Neuronal stem cell (in vitro differentiated cells): ENCODE data around the gene SSU72.

Experiments
- DNase-seq: peaks from one replicate; pipeline ENCODE4 v3.0.0-alpha.2; 2013; ENCODE audit warnings: low spot score
- H2AFZ ChIP-seq: one replicate; pipeline ENCODE4 v1.6.1; 2013; ENCODE audit warnings: mild to moderate bottlenecking, low read length, inconsistent platforms
- H2AK5ac ChIP-seq: 2 replicates; pipeline ENCODE4 v1.6.1; 2013; ENCODE audit warnings: low read depth, mild to moderate bottlenecking, inconsistent platforms, low read length, moderate library complexity, mixed read lengths
- H2BK120ac ChIP-seq: 2 replicates; pipeline ENCODE4 v1.6.1; 2013; ENCODE audit warnings: low read depth, mild to moderate bottlenecking, inconsistent platforms, low read length, moderate library complexity, mixed read lengths
- H2BK12ac ChIP-seq: one replicate; pipeline ENCODE4 v1.6.1; 2013; ENCODE audit warnings: low read length, inconsistent platforms
- H2BK15ac ChIP-seq: 2 replicates; pipeline ENCODE4 v1.6.1; 2013; ENCODE audit warnings: mild to moderate bottlenecking, low read length, inconsistent platforms, mixed read lengths
- H2BK5ac ChIP-seq: one replicate; pipeline ENCODE4 v1.6.1; 2013; ENCODE audit warnings: inconsistent platforms, mild to moderate bottlenecking, low read length, moderate library complexity
- H3K14ac ChIP-seq: one replicate; pipeline ENCODE4 v1.6.1; 2013; ENCODE audit warnings: low read length, inconsistent platforms
- H3K18ac ChIP-seq: 2 replicates; pipeline ENCODE4 v1.6.1; 2013; ENCODE audit warnings: low read length, inconsistent platforms
- H3K23ac ChIP-seq: 2 replicates; pipeline ENCODE4 v1.6.1; 2013; ENCODE audit warnings: low read depth, mild to moderate bottlenecking, mixed read lengths, low read length, inconsistent platforms; ENCODE audit not compliant: poor library complexity
- H3K27ac ChIP-seq: replicated peaks from 3 replicates; pipeline ENCODE4 v1.5.1; 2013; ENCODE audit warnings: low read length, inconsistent platforms
- H3K27me3 ChIP-seq, 3 experiments: 2 replicates each; pipeline ENCODE4 v1.6.1; 2013; ENCODE audit warnings: low read length in 3 of 3, mild to moderate bottlenecking in 2 of 3, inconsistent platforms in 1 of 3, low read depth in 1 of 3, mixed read lengths in 1 of 3, moderate library complexity in 1 of 3; ENCODE audit not compliant: control insufficient read depth in 3 of 3, insufficient read depth in 3 of 3
- H3K36me3 ChIP-seq, 2 donors: replicated peaks in 1 of 2; 2 replicates each; pipeline ENCODE4 v1.6.1; 2013; ENCODE audit warnings: low read length in 2 of 2; ENCODE audit not compliant: control insufficient read depth in 2 of 2, insufficient read depth in 2 of 2
- H3K4ac ChIP-seq: 2 replicates; pipeline ENCODE4 v1.6.1; 2013; ENCODE audit warnings: inconsistent platforms, mild to moderate bottlenecking, low read length, moderate library complexity
- H3K4me1 ChIP-seq, 2 donors: 1 replicate in 1 of 2; 2 replicates in 1 of 2; pipeline ENCODE4 v1.6.1; 2013; ENCODE audit warnings: low read length in 2 of 2, low read depth in 1 of 2; ENCODE audit not compliant: control insufficient read depth in 2 of 2, insufficient read depth in 1 of 2
- H3K4me2 ChIP-seq: one replicate; pipeline ENCODE4 v1.6.1; 2013; ENCODE audit warnings: mild to moderate bottlenecking, low read length, inconsistent platforms; ENCODE audit not compliant: insufficient read depth, poor library complexity, severe bottlenecking
- H3K4me3 ChIP-seq, 2 donors: 2 replicates each; pipeline ENCODE4 v1.5.1; 2013; ENCODE audit warnings: low read length in 2 of 2, mild to moderate bottlenecking in 2 of 2, inconsistent platforms in 1 of 2, moderate library complexity in 1 of 2
- H3K79me1 ChIP-seq: one replicate; pipeline ENCODE4 v1.6.1; 2013; ENCODE audit warnings: low read depth, mild to moderate bottlenecking, inconsistent platforms, low read length, moderate library complexity
- H3K9ac ChIP-seq: one replicate; pipeline ENCODE4 v1.6.1; 2013; ENCODE audit warnings: mild to moderate bottlenecking, low read depth, low read length, inconsistent platforms; ENCODE audit not compliant: poor library complexity
- H3K9me3 ChIP-seq, 2 donors: replicated peaks in 1 of 2; 2 replicates each; pipeline versions ENCODE3 to v1.6.1; 2013; ENCODE audit warnings: low read length in 2 of 2, mild to moderate bottlenecking in 2 of 2, inconsistent platforms in 1 of 2, low read depth in 1 of 2, mixed read lengths in 1 of 2, moderate library complexity in 1 of 2; ENCODE audit not compliant: control insufficient read depth in 2 of 2, insufficient read depth in 1 of 2
- H4K8ac ChIP-seq: one replicate; pipeline ENCODE4 v1.6.1; 2013; ENCODE audit warnings: low read depth, mild to moderate bottlenecking, inconsistent platforms, low read length, moderate library complexity
- H4K91ac ChIP-seq: one replicate; pipeline ENCODE4 v1.6.1; 2013; ENCODE audit warnings: low read length, low read depth, mild to moderate bottlenecking, inconsistent platforms; ENCODE audit not compliant: poor library complexity
- WGBS, 2 donors: extraction: QIAGEN DNeasy Blood & Tissue Kit; methylation state at CpG; one replicate each; pipeline ENCODE4 v1.1.7; 2013; ENCODE audit warnings: missing lambda C conversion rate in 2 of 2, mixed read lengths in 1 of 2; ENCODE audit not compliant: insufficient read length in 2 of 2, insufficient replicate concordance in 1 of 2; ENCODE audit errors: extremely low coverage in 2 of 2; 5-methylcytosine and 5-hydroxymethylcytosine counted together

SSU72 gene

GRCh38 chr1:1619917-1620361 is 45.3 kb upstream of the SSU72 start:
- Histone ChIP-seq H3K79me1 (peaks cover 16% of the 10 kb centered on the region), H2BK12ac (no peak overlapping the region), H2AK5ac (no peak overlapping the region), H3K4ac (no peak overlapping the region), H3K14ac (no peak overlapping the region), H3K27me3 (no peaks in the 10 kb centered on the region), H3K23ac (no peak overlapping the region), H3K18ac (no peak overlapping the region), H3K4me3 (no peak overlapping the region), H2BK120ac (no peak overlapping the region), H3K4me1 (peaks cover 5 to 9% of the 10 kb centered on the region in 2 donors), H2AFZ (no peak overlapping the region), H3K4me2 (no peak overlapping the region), H4K8ac (no peak overlapping the region), H2BK5ac (no peak overlapping the region), H4K91ac (no peak overlapping the region), H3K27ac (no peak overlapping the region), H2BK15ac (no peak overlapping the region), H3K9me3 (no peaks in the 10 kb centered on the region), H3K9ac (no peak overlapping the region), H3K36me3 (peaks cover 12 to 17% of the 10 kb centered on the region in 2 donors)
- DNase-seq, result no peak
- no CpG with 5 or more reads among the region's 14 CpGs for WGBS, 2 donors

- Histone ChIP-seq H2AFZ (no peak overlapping the region), H2BK12ac (no peak overlapping the region), H3K27me3 (no peaks in the 10 kb centered on the region), H2BK15ac (no peak overlapping the region), H3K14ac (no peak overlapping the region), H2BK120ac (no peak overlapping the region), H3K9ac (no peak overlapping the region), H4K8ac (no peak overlapping the region), H4K91ac (no peak overlapping the region), H3K23ac (peak overlapping the region; percentile 75), H3K4me3 (no peak overlapping the region), H3K4me1 (peaks cover 11 to 21% of the 10 kb centered on the region in 2 donors), H2AK5ac (no peak overlapping the region), H3K9me3 (no peaks in the 10 kb centered on the region), H3K4ac (no peak overlapping the region), H3K79me1 (peaks cover 21% of the 10 kb centered on the region), H3K27ac (no peak overlapping the region), H2BK5ac (no peak overlapping the region), H3K4me2 (no peak overlapping the region), H3K36me3 (peaks cover 12 to 24% of the 10 kb centered on the region in 2 donors), H3K18ac (no peak overlapping the region)
- no CpG with 5 or more reads among the region's 9 CpGs for WGBS, 2 donors
- no peak for DNase-seq
Observed at GRCh38 chr1:1618396-1619068, 43.9 kb upstream of the SSU72 start.

- peaks cover 12 to 24% of the 10 kb centered on the region in 2 donors for H3K36me3 ChIP-seq
- no peak overlapping the region for H4K91ac ChIP-seq
- H3K9ac ChIP-seq, result no peak overlapping the region
- H3K23ac ChIP-seq, result no peak overlapping the region
- H2BK12ac ChIP-seq, result no peak overlapping the region
- no peak overlapping the region for H3K27ac ChIP-seq
- H2BK15ac ChIP-seq, result no peak overlapping the region
- no peak for DNase-seq
- no peaks in the 10 kb centered on the region for H3K9me3 ChIP-seq
- no peak overlapping the region for H2BK5ac ChIP-seq
- no peak overlapping the region for H3K4me2 ChIP-seq
- no CpG with 5 or more reads among the region's 6 CpGs for WGBS, 2 donors
- no peak overlapping the region for H3K4ac ChIP-seq
- no peak overlapping the region for H3K4me3 ChIP-seq
- H3K27me3 ChIP-seq, result no peaks in the 10 kb centered on the region
- H3K14ac ChIP-seq, result no peak overlapping the region
- peaks cover 21% of the 10 kb centered on the region for H3K79me1 ChIP-seq
- no peak overlapping the region for H2AFZ ChIP-seq
- no peak overlapping the region for H4K8ac ChIP-seq
- peaks cover 11 to 21% of the 10 kb centered on the region in 2 donors for H3K4me1 ChIP-seq
- no peak overlapping the region for H3K18ac ChIP-seq
- H2BK120ac ChIP-seq, result no peak overlapping the region
- no peak overlapping the region for H2AK5ac ChIP-seq
Observed at GRCh38 chr1:1617925-1618324, 43.3 kb upstream of the SSU72 start.

GRCh38 chr1:1617516-1617915 is 42.9 kb upstream of the SSU72 start:
- Histone ChIP-seq H3K4me1 (peaks cover 11 to 21% of the 10 kb centered on the region in 2 donors), H3K14ac (no peak overlapping the region), H3K9ac (no peak overlapping the region), H2BK12ac (no peak overlapping the region), H3K36me3 (peaks cover 12 to 24% of the 10 kb centered on the region in 2 donors), H2AFZ (no peak overlapping the region), H3K23ac (no peak overlapping the region), H3K18ac (no peak overlapping the region), H2AK5ac (no peak overlapping the region), H2BK120ac (no peak overlapping the region), H2BK5ac (no peak overlapping the region), H4K8ac (no peak overlapping the region), H3K27ac (no peak overlapping the region), H3K9me3 (no peaks in the 10 kb centered on the region), H3K4ac (no peak overlapping the region), H3K4me3 (peak overlapping the region; percentile 27 to 100), H3K79me1 (peaks cover 21% of the 10 kb centered on the region), H3K27me3 (no peaks in the 10 kb centered on the region), H4K91ac (no peak overlapping the region), H3K4me2 (no peak overlapping the region), H2BK15ac (no peak overlapping the region)
- WGBS, 2 donors, result no CpG with 5 or more reads among the region's 11 CpGs
- no peak for DNase-seq
